Loucy (cell line): ENCODE data around the gene ARHGAP22.

Experiments used
- H2AFZ ChIP-seq: fragments of 200-600 bp; sonication (generic); 2 replicates; pipeline ENCODE4 v1.6.0; 2016; ENCODE audit warnings: antibody characterized with exemption, mild to moderate bottlenecking, low read length, moderate library complexity
- H3F3A ChIP-seq: fragments of 200-600 bp; 2 replicates; pipeline ENCODE4 v1.6.0; 2016; ENCODE audit warnings: antibody characterized with exemption, low read depth, mild to moderate bottlenecking
- H3K27me3 ChIP-seq: fragments of 200-600 bp; sonication (generic); 2 replicates; pipeline ENCODE4 v1.6.1; 2014; ENCODE audit warnings: low read length, mild to moderate bottlenecking; ENCODE audit not compliant: insufficient read depth, poor library complexity, severe bottlenecking
- H3K36me3 ChIP-seq: fragments of 200-600 bp; sonication (generic); 2 replicates; pipeline ENCODE4 v1.6.1; 2016; ENCODE audit warnings: low read length; ENCODE audit not compliant: insufficient read depth
- H3K4me1 ChIP-seq: fragments of 200-600 bp; sonication (generic); 2 replicates; pipeline ENCODE4 v1.5.1; 2014; ENCODE audit warnings: low read length, mild to moderate bottlenecking; ENCODE audit not compliant: insufficient read depth, poor library complexity, severe bottlenecking
- H3K4me2 ChIP-seq: fragments of 200-600 bp; sonication (generic); 2 replicates; pipeline ENCODE4 v1.6.0; 2014; ENCODE audit warnings: antibody characterized with exemption, low read length, low read depth, mild to moderate bottlenecking; ENCODE audit not compliant: poor library complexity, severe bottlenecking
- H3K4me3 ChIP-seq: fragments of 200-600 bp; sonication (generic); 2 replicates; pipeline ENCODE4 v1.5.1; 2014; ENCODE audit warnings: low read length, mild to moderate bottlenecking, mixed read lengths; ENCODE audit not compliant: poor library complexity, severe bottlenecking
- H3K79me2 ChIP-seq: fragments of 200-600 bp; sonication (generic); 2 replicates; pipeline ENCODE4 v1.6.1; 2014; ENCODE audit warnings: low read length; ENCODE audit not compliant: insufficient read depth
- H3K9ac ChIP-seq: fragments of 200-600 bp; sonication (generic); 2 replicates; pipeline ENCODE4 v1.6.0; 2014; ENCODE audit warnings: mild to moderate bottlenecking, low read depth, low read length, moderate library complexity; ENCODE audit not compliant: poor library complexity, severe bottlenecking
- H3K9me2 ChIP-seq: fragments of 200-600 bp; sonication (generic); replicated peaks from 2 replicates; pipeline ENCODE4 v1.6.1; 2016; ENCODE audit warnings: low read depth, low read length, mixed read lengths
- H3K9me3 ChIP-seq: fragments of 200-600 bp; sonication (generic); 2 replicates; pipeline ENCODE4 v1.6.1; 2014; ENCODE audit warnings: mild to moderate bottlenecking, antibody characterized with exemption, low read length, low read depth; ENCODE audit not compliant: insufficient read depth
- H4K20me1 ChIP-seq: fragments of 200-600 bp; sonication (generic); 2 replicates; pipeline ENCODE4 v1.6.0; 2014; ENCODE audit warnings: antibody characterized with exemption, low read length, mild to moderate bottlenecking; ENCODE audit not compliant: insufficient read depth, poor library complexity, severe bottlenecking
- EZH2phosphoT487 ChIP-seq: fragments of 200-600 bp; IDR thresholded peaks from 2 replicates; pipeline ENCODE4 v1.6.1; 2018; ENCODE audit warnings: antibody characterized with exemption, mild to moderate bottlenecking, moderate library complexity, borderline replicate concordance
- TF ChIP-seq, protein P1 (sequence below): fragments of 200-600 bp; sonication (generic); conservative IDR thresholded peaks from 2 replicates; pipeline ENCODE4 v1.5.1; 2014; ENCODE audit warnings: mild to moderate bottlenecking, antibody characterized with exemption, low read length

ARHGAP22 gene

DNA sequence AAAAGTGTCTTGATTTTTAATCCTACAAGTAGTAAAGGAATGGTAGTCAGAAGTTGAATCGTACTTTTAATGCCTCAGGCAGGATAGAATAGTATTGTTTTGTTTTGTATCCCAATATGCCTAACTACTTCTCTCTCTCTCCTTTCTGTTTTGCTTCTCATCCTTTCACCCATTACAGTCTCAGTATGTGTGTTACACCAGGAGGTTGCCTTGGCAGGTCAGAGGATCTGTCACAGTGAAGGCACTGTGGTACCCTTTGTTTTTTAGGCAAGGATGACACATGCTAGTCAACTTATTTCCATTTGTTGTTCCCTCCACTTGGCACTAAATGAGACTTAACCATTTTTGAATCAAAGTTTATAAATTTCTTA is 204.0 kb downstream of the ARHGAP22 start:
- no peaks in the 10 kb centered on the region for H3F3A ChIP-seq
- H3K9me3 ChIP-seq, result no peaks in the 10 kb centered on the region
- peaks cover 11% of the 10 kb centered on the region for H4K20me1 ChIP-seq
- no peaks in the 10 kb centered on the region for H3K27me3 ChIP-seq
- H3K9me2 ChIP-seq, result no peaks in the 10 kb centered on the region
- H3K4me2 ChIP-seq, result no peak overlapping the region
- TF ChIP-seq EZH2phosphoT487, result no peak
- TF ChIP-seq, protein P1, sequence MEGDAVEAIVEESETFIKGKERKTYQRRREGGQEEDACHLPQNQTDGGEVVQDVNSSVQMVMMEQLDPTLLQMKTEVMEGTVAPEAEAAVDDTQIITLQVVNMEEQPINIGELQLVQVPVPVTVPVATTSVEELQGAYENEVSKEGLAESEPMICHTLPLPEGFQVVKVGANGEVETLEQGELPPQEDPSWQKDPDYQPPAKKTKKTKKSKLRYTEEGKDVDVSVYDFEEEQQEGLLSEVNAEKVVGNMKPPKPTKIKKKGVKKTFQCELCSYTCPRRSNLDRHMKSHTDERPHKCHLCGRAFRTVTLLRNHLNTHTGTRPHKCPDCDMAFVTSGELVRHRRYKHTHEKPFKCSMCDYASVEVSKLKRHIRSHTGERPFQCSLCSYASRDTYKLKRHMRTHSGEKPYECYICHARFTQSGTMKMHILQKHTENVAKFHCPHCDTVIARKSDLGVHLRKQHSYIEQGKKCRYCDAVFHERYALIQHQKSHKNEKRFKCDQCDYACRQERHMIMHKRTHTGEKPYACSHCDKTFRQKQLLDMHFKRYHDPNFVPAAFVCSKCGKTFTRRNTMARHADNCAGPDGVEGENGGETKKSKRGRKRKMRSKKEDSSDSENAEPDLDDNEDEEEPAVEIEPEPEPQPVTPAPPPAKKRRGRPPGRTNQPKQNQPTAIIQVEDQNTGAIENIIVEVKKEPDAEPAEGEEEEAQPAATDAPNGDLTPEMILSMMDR, result no peak
- no peak overlapping the region for H3K4me3 ChIP-seq
- no peak overlapping the region for H3K9ac ChIP-seq
- peaks cover 44% of the 10 kb centered on the region for H3K79me2 ChIP-seq
- no peak overlapping the region for H2AFZ ChIP-seq
- peaks cover 7% of the 10 kb centered on the region for H3K4me1 ChIP-seq
- peaks cover 8% of the 10 kb centered on the region for H3K36me3 ChIP-seq

DNA sequence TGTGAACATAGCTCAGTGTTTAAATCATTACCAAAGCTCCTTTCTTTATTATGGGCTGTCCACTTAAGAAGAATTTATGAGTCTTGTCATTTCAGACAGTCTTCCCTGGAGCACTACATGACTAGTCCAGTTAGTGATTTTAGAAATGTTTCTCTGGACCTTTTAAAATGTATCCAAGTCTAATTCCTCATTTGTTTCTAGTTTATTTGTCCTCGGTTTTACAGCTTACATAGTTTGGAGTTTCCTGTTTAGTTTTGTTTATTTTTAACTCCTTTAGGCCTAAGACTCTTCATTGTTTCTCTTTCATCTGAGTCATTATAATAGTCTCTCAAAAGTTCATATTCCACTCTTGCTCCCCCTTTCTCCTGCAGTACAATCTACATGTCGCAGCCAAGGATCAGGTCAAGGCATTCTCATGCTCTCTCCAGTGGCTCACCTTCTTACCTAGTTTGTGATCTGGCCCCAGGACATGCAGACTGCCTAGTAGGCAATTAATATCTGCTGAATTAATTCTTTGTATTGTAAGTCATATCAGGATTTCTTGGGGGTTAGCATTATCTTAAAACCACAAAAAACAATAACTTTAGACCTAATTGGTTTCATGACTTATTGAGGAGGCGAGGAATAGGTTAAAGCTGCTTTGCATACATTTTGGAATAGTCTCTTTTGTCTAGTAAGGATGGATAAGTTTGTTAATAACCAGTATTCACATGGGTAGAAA is 204.6 kb downstream of the ARHGAP22 start:
- Histone ChIP-seq H3K27me3 (no peaks in the 10 kb centered on the region), H3K79me2 (peaks cover 44% of the 10 kb centered on the region), H3F3A (no peaks in the 10 kb centered on the region), H4K20me1 (peaks cover 11% of the 10 kb centered on the region), H3K9ac (no peak overlapping the region), H3K9me2 (no peaks in the 10 kb centered on the region), H3K9me3 (no peaks in the 10 kb centered on the region), H3K4me1 (peaks cover 3% of the 10 kb centered on the region), H3K36me3 (peaks cover 3% of the 10 kb centered on the region), H2AFZ (no peak overlapping the region), H3K4me3 (no peak overlapping the region), H3K4me2 (no peak overlapping the region)
- no peak for TF ChIP-seq EZH2phosphoT487
- TF ChIP-seq, protein P1, result no peak

GRCh38 chr10:48399551-48399950 is 205.3 kb downstream of the ARHGAP22 start:
- peaks cover 44% of the 10 kb centered on the region for H3K79me2 ChIP-seq
- no peaks in the 10 kb centered on the region for H3K27me3 ChIP-seq
- H2AFZ ChIP-seq, result no peak overlapping the region
- H3K4me2 ChIP-seq, result no peak overlapping the region
- H3K9me2 ChIP-seq, result no peaks in the 10 kb centered on the region
- H3F3A ChIP-seq, result no peaks in the 10 kb centered on the region
- no peaks in the 10 kb centered on the region for H3K9me3 ChIP-seq
- peaks cover 11% of the 10 kb centered on the region for H4K20me1 ChIP-seq
- no peaks in the 10 kb centered on the region for H3K36me3 ChIP-seq
- no peak overlapping the region for H3K9ac ChIP-seq
- peaks cover 3% of the 10 kb centered on the region for H3K4me1 ChIP-seq
- TF ChIP-seq, protein P1, result no peak
- TF ChIP-seq EZH2phosphoT487, result no peak
- no peak overlapping the region for H3K4me3 ChIP-seq
